HepG2 (cell line): ENCODE results near the gene CCDC148. TPM values are rescaled to one million over a fixed set of nuclear protein-coding genes. Genes with fewer than 3 reads are reported as not detected.

Source experiments
- ATAC-seq: fragments of 200-7000 bp; cut with Tn5 transposase; 3 replicates; pipeline ENCODE4 v1.9.1; 2020; ENCODE audit warnings: mild to moderate bottlenecking, moderate library complexity
- BruUV-seq: library from RNA; stranded (reverse); fragments of 400-500 nt; replicated peaks from 2 replicates; lab custom pipeline; 2021; lab: Mats Ljungman, UMichigan
- CTCF ChIA-PET: fragments of 300-600 bp; formaldehyde crosslinking; extraction: SDS; loops from one replicate; lab custom pipeline; 2021; ENCODE audit warnings: low total read pairs, inconsistent platforms, low intra/inter-chr PET ratio; lab: Yijun Ruan, JAX
- POLR2A ChIA-PET: fragments of 350-600 bp; sonication (Branson Sonifier 250); formaldehyde crosslinking; loops from one replicate; lab custom pipeline; 2020; ENCODE audit warnings: antibody characterized with exemption, inconsistent platforms; lab: Yijun Ruan, JAX
- DNase-seq: peaks from one replicate; pipeline ENCODE4 v3.0.0-alpha.2; 2015; ENCODE audit warnings: low spot score
- FAIRE-seq: peaks from 3 replicates; lab custom pipeline; 2011; peaks lifted over from hg19 to GRCh38; lab: Jason Lieb, UNC
- H2AFZ ChIP-seq: one replicate; pipeline ENCODE4 v1.6.1; 2011; ENCODE audit warnings: low read length, inconsistent platforms
- H3K27ac ChIP-seq: fragments of 300-600 bp; 3 replicates; pipeline ENCODE4 v1.8.0; 2011; ENCODE audit warnings: mixed run types, mild to moderate bottlenecking, mixed read lengths, low read length, inconsistent platforms; ENCODE audit not compliant: insufficient read depth; ENCODE audit errors: extremely low read length
- H3K27me3 ChIP-seq, 2 experiments: fragments of 200-600 bp in 1 of 2; 2 replicates in 1 of 2; 3 replicates in 1 of 2; pipeline versions ENCODE4 v1.6.0 to v1.8.0; 2011; ENCODE audit warnings: low read length in 2 of 2, mild to moderate bottlenecking in 2 of 2, moderate library complexity in 2 of 2, inconsistent platforms in 1 of 2; ENCODE audit not compliant: insufficient read depth in 2 of 2, control insufficient read depth in 1 of 2
- H3K36me3 ChIP-seq, 2 experiments: fragments of 200-600 bp in 1 of 2; replicated peaks in 1 of 2; 2 replicates in 1 of 2; 3 replicates in 1 of 2; pipeline versions ENCODE4 v1.5.1 to v1.8.0; 2011; ENCODE audit warnings: low read length in 2 of 2, inconsistent platforms in 1 of 2; ENCODE audit not compliant: insufficient read depth in 2 of 2, control insufficient read depth in 1 of 2
- H3K4me1 ChIP-seq: 2 replicates; pipeline ENCODE4 v1.5.1; 2012; ENCODE audit warnings: low read length, inconsistent platforms; ENCODE audit not compliant: insufficient read depth
- H3K4me2 ChIP-seq: 2 replicates; pipeline ENCODE4 v1.6.0; 2011; ENCODE audit warnings: low read depth, low read length, inconsistent platforms
- H3K4me3 ChIP-seq, 3 experiments: fragments of 200-600 bp in 1 of 3; sonication (generic), shearing (Covaris generic) in 1 of 3; replicated peaks in 1 of 3; 2 replicates each; pipeline ENCODE4 v1.5.1; 2011 to 2016; ENCODE audit warnings: low read length in 3 of 3, inconsistent platforms in 2 of 3, low read depth in 2 of 3, mild to moderate bottlenecking in 2 of 3, control low read depth in 1 of 3, mixed read lengths in 1 of 3; ENCODE audit not compliant: insufficient read depth in 1 of 3
- H3K79me2 ChIP-seq: one replicate; pipeline ENCODE4 v1.6.1; 2011; ENCODE audit warnings: low read length, inconsistent platforms; ENCODE audit not compliant: insufficient read depth
- H3K9ac ChIP-seq: 2 replicates; pipeline ENCODE4 v1.6.0; 2011; ENCODE audit warnings: mild to moderate bottlenecking, low read depth, low read length, inconsistent platforms; ENCODE audit not compliant: insufficient read depth
- H3K9me3 ChIP-seq: 2 replicates; pipeline ENCODE4 v1.5.1; 2012; ENCODE audit warnings: mild to moderate bottlenecking, low read length
- H4K20me1 ChIP-seq: 2 replicates; pipeline ENCODE4 v1.6.0; 2011; ENCODE audit warnings: inconsistent platforms, mild to moderate bottlenecking, low read length, moderate library complexity; ENCODE audit not compliant: insufficient read depth
- BCL6 ChIP-seq: IDR thresholded peaks from 2 replicates; pipeline ENCODE4 v1.6.1; 2016; ENCODE audit warnings: missing genetic modification reagents, missing compliant biosample characterization
- DPF2 ChIP-seq: sonication (generic); formaldehyde crosslinking; IDR thresholded peaks from 2 replicates; pipeline ENCODE4 v1.4.0; 2020; ENCODE audit warnings: mild to moderate bottlenecking, low read depth, missing genetic modification reagents, borderline replicate concordance
- HDAC1 ChIP-seq: sonication (generic); formaldehyde crosslinking; IDR thresholded peaks from 2 replicates; pipeline ENCODE4 v1.5.1; 2020; ENCODE audit warnings: mild to moderate bottlenecking, missing genetic modification reagents
- MTF1 ChIP-seq: sonication (generic); formaldehyde crosslinking; IDR thresholded peaks from 2 replicates; pipeline ENCODE4 v1.5.0; 2020; ENCODE audit warnings: missing genetic modification reagents
- PAXIP1 ChIP-seq: sonication (generic); formaldehyde crosslinking; conservative IDR thresholded peaks from 2 replicates; pipeline ENCODE4 v1.4.0; 2020; ENCODE audit warnings: mild to moderate bottlenecking, missing genetic modification reagents, moderate library complexity
- PRDM10 ChIP-seq: sonication (generic); formaldehyde crosslinking; IDR thresholded peaks from 2 replicates; pipeline ENCODE4 v1.4.0; 2020; ENCODE audit warnings: low read depth, missing genetic modification reagents
- RBAK ChIP-seq: sonication (generic); formaldehyde crosslinking; IDR thresholded peaks from 2 replicates; pipeline ENCODE4 v1.5.1; 2020; ENCODE audit warnings: mild to moderate bottlenecking, missing genetic modification reagents
- SNRNP70 ChIP-seq: fragments of 200-400 bp; formaldehyde crosslinking; IDR thresholded peaks from 2 replicates; pipeline ENCODE4 v1.6.1; 2017; ENCODE audit warnings: mild to moderate bottlenecking, low read depth, low read length, moderate library complexity
- SOX13 ChIP-seq, 3 experiments: fragments of 450-650 bp in 1 of 3; sonication (generic) in 1 of 3; formaldehyde crosslinking in 1 of 3; IDR thresholded peaks in 2 of 3; conservative IDR thresholded peaks in 1 of 3; 2 replicates each; pipeline versions ENCODE4 v1.5.0 to v1.6.1; 2016 to 2020; ENCODE audit warnings: antibody characterized with exemption in 1 of 3, mild to moderate bottlenecking in 1 of 3, missing compliant biosample characterization in 1 of 3, missing genetic modification reagents in 1 of 3, moderate library complexity in 1 of 3
- STAG1 ChIP-seq: sonication (generic); formaldehyde crosslinking; IDR thresholded peaks from 2 replicates; pipeline ENCODE4 v1.4.0; 2020; ENCODE audit warnings: missing genetic modification reagents
- ZBTB21 ChIP-seq: sonication (generic); formaldehyde crosslinking; IDR thresholded peaks from 2 replicates; pipeline ENCODE4 v1.4.0; 2020; ENCODE audit warnings: missing genetic modification reagents
- ZNF160 ChIP-seq: sonication (generic); formaldehyde crosslinking; IDR thresholded peaks from 2 replicates; pipeline ENCODE4 v1.8.0; 2022; ENCODE audit warnings: mild to moderate bottlenecking, inconsistent platforms, missing genetic modification reagents
- ZNF362 ChIP-seq: sonication (generic); formaldehyde crosslinking; IDR thresholded peaks from 2 replicates; pipeline ENCODE4 v1.4.0; 2020; ENCODE audit warnings: missing genetic modification reagents, mild to moderate bottlenecking, borderline replicate concordance
- WGBS: methylation state at CpG from one replicate; pipeline ENCODE4 v1.1.6; 2017; ENCODE audit warnings: low lambda C conversion rate; 5-methylcytosine and 5-hydroxymethylcytosine counted together
- in situ Hi-C: cut with HindIII; loops from 2 replicates; pipeline ENCODE4 v1.10.0; 2017; ENCODE audit warnings: low pct_unique_long_range_greater_than_20kb; ENCODE audit not compliant: extremely low pct_ligation_motif_present
- intact Hi-C: fragments of 100-400 bp; cut with micrococcal nuclease; formaldehyde crosslinking; loops from one replicate; pipeline ENCODE4 v1.10.0; 2022; ENCODE audit not compliant: unreplicated experiment
- polyA plus RNA-seq, 8 experiments: library from polyadenylated mRNA; depleted of rRNA in 3 of 8; stranded (reverse) in 7 of 8; unstranded in 1 of 8; fragments of >200 nt; fragmentation: Illumina TruSeq in 4 of 8; extraction: Trizol in 4 of 8; gene quantifications; 2 replicates each; pipeline versions ENCODE4 v1.2.1 to v1.2.3, GENCODE V29; 2011 to 2016; ENCODE audit warnings: low read depth in 4 of 8, missing spikeins in 1 of 8, mixed read lengths in 1 of 8; ENCODE audit not compliant: insufficient read depth in 1 of 8
- total RNA-seq, 5 experiments: library from RNA; depleted of rRNA; stranded (reverse); fragments of >200 nt; fragmentation: Illumina TruSeq; extraction: Trizol; gene quantifications; 2 replicates each; pipeline ENCODE4 v1.2.3, GENCODE V29; 2016; ENCODE audit warnings: low read depth in 1 of 5

CCDC148 gene
- total and polyA plus RNA-seq, 2 of the 13 experiments (the other 11 are each of a cell fraction or from before 2014, with no cell fraction given) = 0.30 to 0.49 TPM

- ChIA-PET CTCF (no interaction called here), POLR2A (no interaction called here)
- in situ Hi-C loops = no loop called here
- DNase-seq (peak; percentile 75), ATAC-seq (peak; percentile 69), FAIRE-seq (no peak)
- Histone ChIP-seq H3K4me2 (no peak overlapping the region; the same call in 1 of the 2 replicates), H3K36me3 (peaks cover 0 to 3% of the 10 kb centered on the region in 2 experiments; a peak in 2 of 5 replicates), H3K9me3 (no peaks in the 10 kb centered on the region), H3K9ac (no peak overlapping the region), H3K79me2 (peaks cover 98% of the 10 kb centered on the region), H3K4me3 (no peak overlapping the region), H3K4me1 (peaks cover 71% of the 10 kb centered on the region), H2AFZ (no peak overlapping the region), H4K20me1 (peaks cover 36% of the 10 kb centered on the region), H3K27ac (peak overlapping the region; percentile 14), H3K27me3 (no peaks in the 10 kb centered on the region)
- intact Hi-C loops = no loop called here
- BruUV-seq = no TSS peak
- 46% methylated on average over 2 of the region's 2 CpGs for WGBS
- 0 out of 2 replicates have a peak, but pooled peaks have one; percentile 13 for TF ChIP-seq BCL6
- no peak for TF ChIP-seq ZNF160 (CRISPR knock-in tag)
- TF ChIP-seq PRDM10 (CRISPR knock-in tag) = 0 out of 2 replicates have a peak, but pooled peaks have one; percentile 32
- 0 out of 2 replicates have a peak, but pooled peaks have one; percentile 18 for TF ChIP-seq PAXIP1
- TF ChIP-seq DPF2 (CRISPR knock-in tag) = no peak
- TF ChIP-seq HDAC1 (CRISPR knock-in tag) = no peak
- no peak for TF ChIP-seq RBAK (CRISPR knock-in tag)
- TF ChIP-seq ZNF362 (CRISPR knock-in tag) = no peak
- no peak for TF ChIP-seq ZBTB21
- no peak for TF ChIP-seq MTF1
- no peak for TF ChIP-seq SOX13 (IDR thresholded peaks at IDR 0.05)
- TF ChIP-seq SOX13 (CRISPR knock-in tag; conservative IDR thresholded peaks at IDR 0.05 in 1 of 2, IDR thresholded peaks at IDR 0.05 in 1 of 2) = peak in 1 of 2 experiments; percentile 20; a peak in 1 of 4 replicates
- TF ChIP-seq SNRNP70 = no peak
- no peak for TF ChIP-seq STAG1
These were observed 46.4 kb upstream of the CCDC148 start for GRCh38 chr2:158502974-158503373.
